Kidney tubule cell (primary cell): ENCODE data around the gene RAD51B.
A peak's percentile ranks its signal among the peaks of the same experiment; 100 is the strongest.

Experiments used
- DNase-seq: peaks from one replicate; pipeline ENCODE4 v3.0.0-alpha.2; 2018; ENCODE audit warnings: low spot score

The RAD51B gene

DNA sequence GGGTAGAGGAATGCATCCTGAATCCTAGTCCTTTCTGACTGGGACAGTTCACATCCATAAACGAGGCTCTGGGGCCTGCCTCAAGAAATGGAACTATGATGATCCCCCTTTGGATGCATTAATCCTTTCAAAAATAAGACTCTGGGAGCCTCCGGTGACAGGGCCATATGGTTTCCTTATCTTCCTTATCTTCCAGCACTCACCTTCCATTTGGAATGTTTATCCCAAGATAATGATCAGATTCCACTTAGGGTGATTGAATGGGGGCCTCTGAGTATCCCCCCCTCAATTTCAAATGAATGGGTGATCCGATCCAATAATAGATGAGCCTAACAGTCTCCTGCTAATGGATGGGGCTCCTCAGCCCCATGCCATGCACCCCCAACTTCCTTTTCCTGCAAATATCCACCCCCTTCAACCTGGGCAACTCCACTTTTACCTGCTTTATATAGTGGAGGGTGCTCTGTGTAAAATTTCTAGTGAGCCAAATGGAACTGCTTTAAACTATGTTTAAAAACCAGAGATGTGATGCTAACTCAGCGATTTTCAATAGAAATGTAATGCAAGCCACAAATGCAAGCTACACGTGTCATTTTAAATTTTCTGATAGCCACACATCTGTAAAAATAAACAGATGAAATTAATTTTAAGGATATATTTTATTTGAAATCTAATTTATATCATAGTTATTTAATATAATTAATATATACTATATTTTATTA lies 815.5 kb downstream of the RAD51B start:
- DNase-seq, result no peak

DNA sequence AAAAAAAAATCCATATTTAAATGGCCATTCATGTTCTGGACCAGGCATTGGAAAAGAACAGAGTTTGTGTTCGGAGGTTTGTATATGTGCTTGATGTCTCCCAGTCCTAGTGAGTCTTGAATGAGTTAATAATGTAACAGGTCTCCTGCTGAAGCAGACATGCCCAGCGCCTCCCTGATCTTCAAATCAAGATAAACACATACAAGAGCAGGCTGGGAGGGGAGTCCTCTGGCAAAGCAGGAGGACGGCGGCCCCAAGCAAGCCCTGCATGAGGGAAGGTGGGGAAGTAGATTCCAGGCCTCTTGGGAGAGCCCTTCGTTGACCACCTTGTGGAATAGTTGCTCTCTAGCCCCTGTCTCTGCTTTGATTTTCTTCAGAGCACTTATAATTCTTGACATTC lies 817.0 kb downstream of the RAD51B start:
- no peak for DNase-seq

DNA sequence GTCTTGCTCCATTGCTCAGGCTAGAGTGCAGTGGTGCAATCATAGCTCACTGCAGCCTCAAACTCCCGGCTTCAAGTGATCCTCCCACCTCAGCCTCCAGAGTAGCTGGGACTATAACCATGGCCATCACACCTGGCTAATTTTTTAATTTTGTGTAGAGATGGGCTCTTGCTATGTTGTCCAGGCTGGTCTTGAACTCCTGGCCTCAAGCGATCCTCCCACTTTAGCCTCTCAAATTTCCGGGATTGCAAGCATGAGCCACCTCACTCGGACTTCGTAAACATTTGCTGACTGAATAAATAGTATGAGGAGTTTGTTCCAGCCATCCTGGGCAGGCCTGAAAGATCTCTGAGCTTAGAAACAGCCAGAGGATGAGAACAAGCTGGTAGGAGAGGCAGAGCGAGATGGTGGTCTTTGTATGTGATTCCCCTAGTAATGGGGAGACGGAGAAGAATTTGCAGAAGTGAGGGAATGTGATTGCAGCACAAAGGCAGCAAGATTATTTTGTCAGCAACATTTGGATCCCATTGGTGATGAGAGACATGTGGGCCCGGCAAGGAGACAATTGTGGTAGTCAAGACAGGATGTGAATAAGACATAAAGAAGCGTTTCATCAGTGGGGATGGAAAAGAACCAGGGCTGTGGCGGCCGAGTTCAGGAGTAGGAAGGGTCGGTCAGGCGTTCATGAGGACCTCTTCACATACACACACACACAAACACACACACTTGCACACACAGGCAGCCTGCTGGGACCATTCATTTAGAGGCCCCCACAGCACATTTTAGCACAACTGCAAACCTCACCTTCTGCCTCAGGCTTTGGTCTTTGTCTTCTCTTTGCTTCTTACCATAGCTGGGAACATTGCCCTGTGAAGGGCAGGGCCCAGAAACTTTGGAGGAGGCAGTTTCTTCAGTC lies 817.8 kb downstream of the RAD51B start:
- peak; percentile 21 for DNase-seq

DNA sequence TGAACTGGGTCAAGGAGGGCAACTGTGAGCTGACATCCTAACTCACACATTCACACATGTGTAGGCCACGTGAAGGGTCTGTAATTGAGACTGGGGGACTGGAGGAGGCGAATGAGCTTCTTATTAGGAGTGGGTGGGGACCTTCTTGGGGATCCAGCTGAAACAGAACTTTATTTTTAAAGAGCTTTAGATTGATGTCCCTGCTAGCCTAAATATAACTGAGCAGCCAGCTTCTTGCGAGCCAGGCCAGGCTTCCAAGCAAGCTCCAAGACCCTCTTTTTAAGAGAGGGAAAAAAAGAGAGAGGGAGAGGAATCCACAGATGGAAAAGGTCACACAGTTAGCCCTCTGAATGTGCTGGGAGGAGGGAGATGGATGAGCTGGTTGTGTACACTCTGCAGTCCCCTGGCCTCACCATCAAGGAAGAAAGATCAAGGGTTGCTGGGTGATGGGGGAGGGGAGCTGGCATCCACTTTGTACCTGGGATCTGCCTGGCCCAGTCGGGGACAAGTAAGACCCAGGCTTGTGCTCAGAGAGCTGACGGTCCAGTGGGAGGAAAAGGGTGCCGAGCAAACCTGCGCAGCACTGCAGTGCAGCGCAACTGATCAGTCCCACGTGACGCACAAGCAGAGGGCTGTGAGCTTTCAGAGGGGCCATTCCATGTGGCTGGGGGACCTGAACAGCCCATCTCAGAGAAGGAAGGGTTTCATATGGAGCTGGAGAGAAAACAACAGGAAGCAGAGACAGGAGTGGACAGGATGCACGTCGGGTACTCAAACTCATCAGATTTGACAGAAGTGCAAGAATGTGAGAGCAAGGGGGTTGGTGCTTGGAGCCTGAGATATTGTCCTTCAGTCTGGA lies 818.8 kb downstream of the RAD51B start:
- DNase-seq, result no peak

DNA sequence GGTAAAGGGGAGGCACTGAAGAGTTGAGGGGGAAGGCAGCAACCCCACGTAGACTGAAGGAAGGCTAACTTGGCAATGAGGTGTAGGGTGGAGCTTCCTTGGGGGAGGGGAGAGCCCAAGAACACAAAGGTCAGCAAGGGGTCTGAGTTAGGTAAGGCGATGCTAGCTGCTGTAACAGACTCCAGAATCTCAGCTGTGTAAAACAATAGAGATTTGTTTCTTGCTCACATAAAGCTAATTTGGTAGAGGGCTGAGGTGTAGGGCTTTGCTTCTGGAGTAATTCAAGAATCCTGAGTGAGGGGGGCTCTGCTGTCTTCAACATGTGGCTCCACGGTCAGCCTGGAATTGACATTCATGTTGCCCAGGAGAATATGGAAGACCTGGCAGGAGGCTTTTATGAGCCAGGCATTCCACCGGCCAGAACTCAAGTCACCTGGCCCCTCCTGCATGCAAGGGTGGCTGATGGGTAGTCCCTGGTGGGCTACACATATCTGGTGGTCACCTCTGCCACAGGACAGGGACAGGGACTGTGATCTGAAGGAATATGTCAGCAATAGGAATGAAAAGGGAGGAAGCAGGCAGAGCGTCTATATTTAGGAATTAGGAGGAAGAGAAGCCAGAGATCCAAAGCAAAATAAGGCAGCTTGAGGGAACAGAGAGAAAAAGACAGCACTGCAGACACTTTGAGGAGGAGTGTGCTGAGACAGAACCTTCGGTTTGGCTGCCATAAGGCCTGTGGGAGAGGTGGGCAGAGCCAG lies 819.6 kb downstream of the RAD51B start:
- DNase-seq, result no peak

DNA sequence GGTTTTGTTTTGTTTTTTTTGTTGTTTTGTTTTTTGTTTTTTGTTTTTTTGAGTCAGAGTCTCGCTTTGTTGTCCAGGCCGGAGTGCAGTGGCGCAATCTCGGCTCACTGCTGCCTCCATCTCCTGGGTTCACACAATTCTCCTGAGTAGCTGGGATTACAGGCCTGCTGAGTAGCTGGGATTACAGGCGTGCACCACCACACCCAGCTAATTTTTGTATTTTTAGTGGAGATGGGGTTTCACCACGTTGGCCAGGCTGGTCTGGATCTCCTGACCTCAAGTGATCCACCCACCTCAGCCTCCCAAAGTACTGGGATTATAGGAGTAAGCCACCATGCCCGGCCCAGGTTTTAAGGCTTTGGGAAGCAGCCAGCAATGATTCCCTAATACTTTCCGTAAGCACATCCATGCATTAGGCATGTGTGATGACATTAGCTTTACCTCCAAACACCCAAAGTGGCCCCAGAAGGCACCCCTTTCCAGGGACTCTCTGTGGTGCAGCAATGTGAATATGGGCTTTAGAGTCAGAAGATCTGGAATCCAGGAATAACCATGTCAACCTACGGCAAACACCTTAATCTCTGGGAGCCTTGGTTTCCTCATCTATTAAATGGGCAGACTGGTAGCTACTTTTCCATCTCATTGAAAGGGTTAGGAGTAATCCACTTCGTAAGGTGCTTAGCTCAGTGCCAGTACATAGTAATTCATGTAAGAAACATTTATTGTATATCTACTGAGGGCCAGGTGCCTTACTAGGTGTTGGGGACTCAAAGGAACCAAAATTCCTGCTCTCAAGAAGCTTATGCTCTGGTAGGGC lies 820.4 kb downstream of the RAD51B start:
- DNase-seq, result no peak

DNA sequence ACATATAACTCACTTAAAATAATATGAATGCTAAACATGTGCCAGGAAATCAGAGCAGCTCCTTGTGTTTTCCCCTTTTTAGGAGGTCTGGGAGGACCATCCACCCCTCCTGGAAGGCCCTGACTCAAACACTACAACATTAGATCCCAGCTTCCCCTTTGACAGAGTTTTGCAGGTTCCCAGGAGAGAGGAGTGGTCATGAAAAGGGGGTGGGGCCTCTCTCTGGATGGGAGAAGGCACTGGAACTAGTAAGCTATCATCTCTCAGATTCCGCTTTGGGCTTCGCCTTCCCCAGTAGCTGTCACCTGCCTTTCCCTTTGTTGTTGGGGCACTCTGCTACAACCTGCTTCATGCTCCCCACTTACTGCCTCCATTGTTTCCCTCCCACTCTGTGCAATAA lies 824.1 kb downstream of the RAD51B start:
- no peak for DNase-seq

DNA sequence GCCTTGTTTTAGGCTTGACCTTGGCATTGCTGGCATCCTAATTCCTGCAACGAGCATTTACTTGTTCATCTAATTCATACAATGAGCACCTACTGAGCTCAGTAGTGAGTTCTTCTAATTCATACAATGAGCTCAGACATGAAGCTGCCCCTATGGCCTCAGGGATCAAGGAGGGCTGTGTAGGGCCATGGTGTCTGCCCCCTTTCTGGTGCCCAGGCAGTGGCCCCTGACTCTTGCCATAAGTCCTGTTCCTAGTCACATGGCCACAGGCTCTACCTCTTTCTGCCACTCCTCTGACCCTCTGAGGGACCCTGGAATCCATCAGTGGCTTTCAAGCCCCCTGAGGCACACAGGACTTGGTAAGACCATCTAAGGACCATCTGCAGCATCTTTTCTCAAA lies 824.5 kb downstream of the RAD51B start:
- no peak for DNase-seq

DNA sequence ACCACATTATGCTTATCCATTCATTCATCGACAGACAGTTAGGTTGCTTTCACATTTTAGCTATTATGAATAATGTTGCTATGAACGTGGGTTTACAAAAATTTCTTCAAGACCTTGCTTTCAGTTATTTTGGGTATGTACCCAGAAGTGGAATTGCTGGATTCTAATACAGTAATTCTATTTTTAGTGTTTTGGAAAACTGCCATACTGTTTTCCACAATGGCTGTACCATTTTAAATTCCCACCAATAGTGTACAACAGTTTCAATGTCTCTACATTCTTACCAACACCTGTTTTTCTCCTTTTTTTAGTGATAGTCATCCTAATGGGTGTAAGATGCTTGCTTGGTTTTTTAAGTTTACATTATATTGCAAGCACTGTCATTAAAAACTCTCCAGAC lies 825.8 kb downstream of the RAD51B start:
- no peak for DNase-seq

DNA sequence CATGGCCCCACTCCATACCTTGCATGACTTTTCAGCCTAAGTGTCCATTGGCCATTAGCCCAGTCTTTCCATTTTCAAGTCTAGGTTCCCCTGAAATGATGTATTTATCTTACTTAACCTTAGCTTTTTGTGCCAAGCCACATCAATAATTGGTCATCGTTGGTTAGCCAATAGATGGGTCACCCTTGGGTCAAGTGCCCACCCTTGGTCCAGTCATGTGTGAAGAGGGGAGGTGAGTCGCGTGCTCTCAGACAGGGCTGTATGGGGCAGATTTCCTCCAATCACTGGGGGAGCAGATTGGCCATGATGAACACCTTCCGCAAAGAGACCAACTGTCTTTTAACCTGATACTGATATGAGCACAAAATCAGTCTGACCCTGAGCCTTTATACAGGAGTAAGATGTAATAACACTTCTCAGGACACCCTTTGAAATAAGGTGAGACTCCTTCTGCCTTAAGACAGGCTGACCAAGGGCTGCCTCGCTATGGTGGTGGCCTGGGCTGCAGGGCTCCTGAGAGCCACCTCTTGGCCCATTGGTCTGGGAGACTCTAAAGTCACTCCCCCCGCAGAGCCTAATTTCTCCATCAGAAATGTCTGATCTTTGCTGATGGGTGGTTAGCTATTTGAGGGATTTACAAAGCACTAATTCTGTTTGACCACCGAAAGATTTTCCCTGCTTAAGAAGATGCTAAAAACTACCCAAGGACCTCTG lies 830.1 kb downstream of the RAD51B start:
- peak; percentile 88 for DNase-seq

DNA sequence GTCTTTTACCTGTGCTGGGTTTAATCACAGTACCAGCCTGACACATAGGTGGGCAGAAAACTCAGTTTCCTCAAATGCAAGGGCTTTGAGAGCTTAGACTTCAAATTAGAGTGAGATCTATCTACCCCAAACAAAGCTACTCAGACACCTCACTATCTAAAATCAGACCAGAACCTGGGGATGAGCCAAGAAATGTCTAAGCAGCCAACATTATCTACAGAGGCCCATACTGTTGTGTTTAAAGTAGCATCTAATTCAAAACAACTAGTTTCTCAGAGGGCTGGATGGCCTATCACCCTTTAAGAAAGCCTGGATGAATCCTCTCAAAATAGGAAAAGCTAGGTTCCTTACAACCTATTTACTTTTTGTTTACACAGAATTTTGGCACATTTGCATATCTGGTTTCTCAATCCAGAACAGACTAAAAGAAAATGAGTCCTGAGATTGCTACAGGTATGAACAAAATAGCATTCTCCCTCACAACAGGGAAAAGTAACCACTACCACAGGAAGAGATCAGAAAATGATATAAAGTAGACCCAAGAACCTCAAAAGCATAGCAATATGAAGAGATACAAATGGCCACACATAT lies 830.9 kb downstream of the RAD51B start:
- DNase-seq, result no peak

DNA sequence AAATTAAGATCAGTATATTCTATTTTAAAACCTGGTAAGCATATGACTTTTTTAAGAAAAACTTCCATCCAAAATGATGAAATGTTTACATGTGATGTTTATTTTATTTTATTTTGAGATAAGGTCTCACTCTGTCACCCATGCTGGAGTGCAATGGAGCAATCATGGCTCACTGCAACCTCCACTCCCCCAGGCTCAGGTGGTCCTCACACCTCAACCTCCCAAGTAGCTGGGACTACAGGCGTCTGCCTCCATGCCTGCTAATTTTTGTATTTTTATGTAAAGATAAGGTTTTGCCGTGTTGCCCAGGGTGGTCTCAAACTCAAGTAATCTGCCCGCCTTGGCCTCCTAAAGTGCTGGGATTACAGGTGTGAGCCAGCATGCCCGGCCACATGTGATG lies 831.5 kb downstream of the RAD51B start:
- DNase-seq, result no peak

DNA sequence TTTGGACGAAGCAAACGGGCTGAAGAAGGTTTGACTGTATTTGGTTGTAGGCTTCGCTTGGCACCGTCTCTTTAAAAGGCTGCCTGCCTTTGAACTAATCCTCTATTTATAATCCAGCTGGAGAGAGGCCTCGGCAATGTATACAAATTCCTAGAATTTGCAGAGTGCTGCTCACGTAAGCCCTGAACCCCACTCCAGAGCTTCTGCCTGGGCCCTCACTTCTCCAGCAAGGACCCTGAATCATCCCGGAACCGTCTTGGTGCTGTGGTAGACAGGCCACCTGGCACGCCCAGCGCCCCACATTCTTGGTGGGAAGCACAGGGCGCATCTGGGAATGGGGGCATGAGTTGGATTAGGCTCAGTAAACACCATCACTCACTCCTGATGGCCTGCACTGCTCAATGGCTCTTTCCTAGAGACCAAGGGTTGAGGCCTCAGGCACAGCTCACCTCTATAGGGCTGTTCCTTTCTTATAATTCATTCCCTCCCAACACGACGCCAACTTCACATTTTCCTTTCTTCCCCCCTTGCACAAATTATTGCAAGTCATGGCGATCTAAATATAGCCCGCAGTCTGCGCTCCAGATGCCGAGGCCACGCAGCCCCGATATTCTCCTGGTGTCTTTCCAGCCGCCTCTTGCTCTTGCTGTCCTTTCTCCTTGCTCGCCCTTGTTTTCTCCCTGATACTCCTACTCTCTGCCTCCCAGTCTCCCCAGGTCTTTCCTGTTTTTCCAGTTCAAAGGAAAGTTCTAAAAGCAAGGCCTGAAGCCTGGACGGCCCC lies 832.3 kb downstream of the RAD51B start:
- DNase-seq, result no peak

DNA sequence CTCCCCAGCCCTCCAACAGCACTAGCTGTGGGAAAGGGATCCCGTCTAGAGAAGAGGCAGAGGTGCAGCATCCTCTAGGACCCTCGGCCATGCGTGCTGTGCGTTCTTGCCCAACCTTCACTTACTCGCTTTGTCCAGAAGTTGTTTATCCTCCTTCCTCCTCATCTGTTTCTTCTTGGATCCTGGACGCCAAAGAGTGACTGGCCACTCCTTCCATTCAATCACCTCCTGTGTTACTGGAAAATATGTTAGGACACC lies 832.8 kb downstream of the RAD51B start:
- no peak for DNase-seq

DNA sequence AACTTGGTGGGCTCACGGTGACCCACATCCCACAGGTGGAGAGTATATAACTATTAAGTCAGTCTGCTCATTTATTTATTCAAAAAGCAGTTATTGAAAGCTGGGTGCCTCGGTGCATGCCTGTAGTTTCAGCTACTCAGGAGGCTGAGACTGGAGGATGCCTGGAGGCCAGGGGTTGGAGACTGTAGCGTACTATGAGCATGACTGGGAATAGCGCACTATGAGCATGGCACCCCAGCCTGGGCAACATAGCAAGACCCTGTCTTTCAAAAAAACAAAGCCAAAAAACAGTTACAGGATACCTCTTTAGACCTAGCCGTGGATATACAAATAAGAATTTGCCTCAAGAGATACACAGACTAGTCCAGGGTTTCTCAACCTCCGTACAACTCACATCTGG lies 833.5 kb downstream of the RAD51B start:
- DNase-seq, result no peak

DNA sequence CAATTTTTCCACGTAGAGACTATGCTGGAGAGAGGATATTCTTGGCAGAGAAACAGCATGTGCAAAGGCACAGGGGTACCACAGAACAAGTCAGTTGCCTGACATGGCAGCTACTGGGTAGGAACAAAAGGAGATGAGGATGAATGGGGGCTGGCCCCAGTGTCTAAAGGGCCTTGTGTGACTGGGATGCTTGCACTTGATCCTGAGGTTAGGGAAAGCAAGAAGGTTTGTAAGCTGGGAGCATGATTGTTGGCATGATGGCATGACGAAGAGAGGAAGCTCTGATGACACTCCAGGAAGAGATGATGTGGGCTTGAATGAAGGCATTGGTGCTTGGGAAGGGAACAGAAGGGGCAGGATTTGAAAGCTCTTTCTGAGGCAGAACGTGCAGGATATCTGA lies 834.2 kb downstream of the RAD51B start:
- no peak for DNase-seq

DNA sequence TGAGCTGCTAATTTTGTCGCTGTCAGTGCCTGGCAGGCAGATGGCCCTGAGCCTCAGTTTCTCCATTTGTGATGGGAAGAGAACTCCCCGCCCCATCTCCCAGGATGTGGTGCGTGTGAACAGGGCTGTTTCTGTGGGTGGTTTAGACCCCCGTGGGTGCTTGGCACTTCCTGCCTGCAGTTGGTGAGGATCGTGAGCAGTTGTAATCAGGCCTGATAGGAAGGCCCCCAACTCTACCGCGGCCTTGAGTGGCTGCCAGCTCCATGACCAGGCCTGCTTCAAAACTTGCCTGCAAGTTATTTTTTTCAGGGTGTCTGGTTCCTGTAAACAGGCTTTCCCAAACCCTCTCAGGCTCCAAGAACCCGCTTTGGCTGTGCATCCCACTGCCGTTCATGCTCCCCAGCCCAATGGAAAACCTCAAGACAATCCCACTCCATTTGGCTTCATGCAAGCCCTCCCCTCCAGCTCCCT lies 834.9 kb downstream of the RAD51B start:
- no peak for DNase-seq

DNA sequence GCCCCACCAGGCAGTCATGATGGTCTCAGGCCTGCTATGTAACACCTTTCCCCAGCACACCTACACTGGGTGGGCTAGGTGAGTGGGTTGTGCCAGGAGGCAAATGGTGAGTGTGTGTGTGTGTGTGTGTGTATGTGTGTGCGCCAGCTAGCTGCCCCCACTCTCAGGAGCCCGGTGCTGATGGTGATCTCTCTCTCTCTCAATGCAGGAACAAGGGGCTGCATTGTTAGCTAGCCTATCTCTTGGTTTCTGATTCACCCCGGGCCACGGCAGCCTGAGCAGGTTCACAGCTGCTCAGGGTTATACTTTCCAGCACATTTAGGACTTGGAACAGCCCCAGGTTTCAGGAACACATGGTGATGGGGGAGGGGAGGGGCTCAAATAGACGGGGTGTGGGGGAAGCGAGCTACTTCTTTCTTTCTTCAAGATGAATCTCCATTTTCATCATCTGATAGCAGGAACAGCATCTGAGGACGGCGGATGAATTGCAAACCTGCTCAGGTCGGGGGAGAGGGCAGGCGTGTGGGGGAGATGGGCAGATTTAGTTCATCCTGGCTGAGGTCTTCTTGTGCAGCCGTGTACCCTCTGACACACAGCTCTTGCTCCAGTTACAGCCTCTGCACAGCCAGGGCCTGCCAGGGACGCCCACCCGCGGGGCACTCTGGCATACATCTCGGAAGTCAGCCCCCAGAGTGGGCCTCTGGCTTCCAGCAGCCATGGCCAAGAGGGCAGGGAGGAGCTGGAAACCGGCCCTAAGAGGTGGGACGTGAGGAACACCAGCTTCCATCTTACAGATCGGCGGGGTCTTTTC lies 835.6 kb downstream of the RAD51B start:
- peak; percentile 55 for DNase-seq
